ENCODE data around the gene NWD2. TPM values are rescaled to one million over a fixed set of nuclear protein-coding genes. Genes with fewer than 3 reads are reported as not detected.

NWD2 gene
- total RNA-seq, 1 experiment from 2014 or later, result not detected

DNA sequence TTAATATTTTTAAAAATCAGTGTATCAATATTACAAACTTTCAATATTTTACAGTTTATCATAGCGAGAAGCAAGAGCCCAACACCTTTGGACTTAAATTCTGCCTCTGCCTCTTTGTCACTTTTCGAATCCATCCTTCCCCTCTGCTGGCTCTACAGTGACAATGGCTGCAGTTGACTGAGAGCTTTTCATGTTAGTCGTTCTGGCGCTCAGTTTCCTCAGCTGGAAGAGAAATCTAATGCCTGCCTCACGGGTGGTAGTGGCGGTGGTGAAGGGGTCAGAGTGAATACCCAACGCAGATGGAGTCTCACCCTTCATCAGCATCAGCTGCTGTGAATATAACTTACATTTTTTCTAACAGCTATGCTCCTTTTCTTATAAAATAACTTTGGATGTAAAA is 144.8 kb downstream of the NWD2 start:
- H3K36me3 ChIP-seq (ENCODE audit: insufficient read depth, low read length, poor library complexity, severe bottlenecking), result no peaks in the 10 kb centered on the region
- H3K4me3 ChIP-seq (ENCODE audit: low read depth, low read length, poor library complexity, severe bottlenecking), result no peak overlapping the region
- H3K27me3 ChIP-seq (replicated peaks; ENCODE audit: insufficient read depth, low read depth, low read length, poor library complexity), result no peaks in the 10 kb centered on the region
- intact Hi-C loops (cut with micrococcal nuclease; ENCODE audit: unreplicated experiment), result loop anchor here (5.0 to 10.0 kb wide), 3 partner anchors 145 to 977 kb away; partner anchors contain the start of gene NWD2
- no peaks in the 10 kb centered on the region for H3K4me1 ChIP-seq (ENCODE audit: insufficient read depth, low read length, poor library complexity, severe bottlenecking)
- no peak overlapping the region for H3K27ac ChIP-seq (ENCODE audit: low read depth, low read length, poor library complexity, severe bottlenecking)
- no peaks in the 10 kb centered on the region for H3K9me3 ChIP-seq (ENCODE audit: low read depth, low read length, poor library complexity, severe bottlenecking)
- TF ChIP-seq, protein P1, sequence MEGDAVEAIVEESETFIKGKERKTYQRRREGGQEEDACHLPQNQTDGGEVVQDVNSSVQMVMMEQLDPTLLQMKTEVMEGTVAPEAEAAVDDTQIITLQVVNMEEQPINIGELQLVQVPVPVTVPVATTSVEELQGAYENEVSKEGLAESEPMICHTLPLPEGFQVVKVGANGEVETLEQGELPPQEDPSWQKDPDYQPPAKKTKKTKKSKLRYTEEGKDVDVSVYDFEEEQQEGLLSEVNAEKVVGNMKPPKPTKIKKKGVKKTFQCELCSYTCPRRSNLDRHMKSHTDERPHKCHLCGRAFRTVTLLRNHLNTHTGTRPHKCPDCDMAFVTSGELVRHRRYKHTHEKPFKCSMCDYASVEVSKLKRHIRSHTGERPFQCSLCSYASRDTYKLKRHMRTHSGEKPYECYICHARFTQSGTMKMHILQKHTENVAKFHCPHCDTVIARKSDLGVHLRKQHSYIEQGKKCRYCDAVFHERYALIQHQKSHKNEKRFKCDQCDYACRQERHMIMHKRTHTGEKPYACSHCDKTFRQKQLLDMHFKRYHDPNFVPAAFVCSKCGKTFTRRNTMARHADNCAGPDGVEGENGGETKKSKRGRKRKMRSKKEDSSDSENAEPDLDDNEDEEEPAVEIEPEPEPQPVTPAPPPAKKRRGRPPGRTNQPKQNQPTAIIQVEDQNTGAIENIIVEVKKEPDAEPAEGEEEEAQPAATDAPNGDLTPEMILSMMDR (conservative IDR thresholded peaks at IDR 0.05; ENCODE audit: low read depth, low read length), result no peak
- TF ChIP-seq EZH2 (IDR thresholded peaks at IDR 0.05; ENCODE audit: borderline replicate concordance, low read depth, low read length, poor library complexity, severe bottlenecking), result no peak
- CTCF ChIA-PET, result interaction anchor here (0.7 kb wide), 2 partner anchors 24 to 223 kb away, joined by 3 to 4 read pairs; no protein-coding TSS in a partner anchor
- BruUV-seq (replicated peaks), result no TSS peak
- DNase-seq (ENCODE audit: low spot score), result no peak
- POLR2A ChIA-PET (ENCODE audit: low non-redundant PET), result no interaction called here

DNA sequence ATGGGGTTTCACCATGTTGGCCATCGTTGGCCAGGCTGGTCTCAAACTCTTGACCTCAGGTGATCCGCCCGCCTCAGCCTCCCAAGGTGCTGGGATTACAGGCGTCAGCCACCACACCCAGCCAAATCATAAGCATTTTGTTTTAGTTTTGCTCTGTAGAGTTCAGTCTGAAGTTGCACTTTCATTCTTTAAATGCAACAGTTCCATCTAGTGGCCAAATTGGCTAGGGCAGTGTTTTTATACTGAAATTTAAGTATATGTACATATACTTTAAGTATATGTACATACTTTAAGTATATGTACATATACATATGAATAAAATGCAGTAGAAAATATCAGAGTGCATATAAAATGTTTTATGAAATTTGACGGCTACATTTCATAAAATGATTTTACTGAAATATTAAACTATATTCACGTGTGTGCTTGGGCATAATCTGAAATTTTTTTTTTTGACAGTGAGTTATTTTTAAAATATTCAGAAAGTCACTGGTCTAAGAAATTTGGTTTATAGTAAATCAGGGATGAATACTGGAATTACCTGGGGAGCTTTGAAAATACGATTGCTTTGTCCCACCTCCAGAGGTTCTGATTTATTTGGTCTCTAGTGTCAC is 145.5 kb downstream of the NWD2 start:
- H3K4me1 ChIP-seq (ENCODE audit: insufficient read depth, low read length, poor library complexity, severe bottlenecking), result no peaks in the 10 kb centered on the region
- no peaks in the 10 kb centered on the region for H3K9me3 ChIP-seq (ENCODE audit: low read depth, low read length, poor library complexity, severe bottlenecking)
- no peak overlapping the region for H3K27ac ChIP-seq (ENCODE audit: low read depth, low read length, poor library complexity, severe bottlenecking)
- no peaks in the 10 kb centered on the region for H3K27me3 ChIP-seq (replicated peaks; ENCODE audit: insufficient read depth, low read depth, low read length, poor library complexity)
- no peak overlapping the region for H3K4me3 ChIP-seq (ENCODE audit: low read depth, low read length, poor library complexity, severe bottlenecking)
- no TSS peak for BruUV-seq (replicated peaks)
- DNase-seq (ENCODE audit: low spot score), result peak; percentile 64
- TF ChIP-seq, protein P1 (conservative IDR thresholded peaks at IDR 0.05; ENCODE audit: low read depth, low read length), result peak; percentile 77
- no peak for TF ChIP-seq EZH2 (IDR thresholded peaks at IDR 0.05; ENCODE audit: borderline replicate concordance, low read depth, low read length, poor library complexity, severe bottlenecking)
- no peaks in the 10 kb centered on the region for H3K36me3 ChIP-seq (ENCODE audit: insufficient read depth, low read length, poor library complexity, severe bottlenecking)
- ChIA-PET CTCF (no interaction called here), POLR2A (ENCODE audit: low non-redundant PET) (no interaction called here)
- intact Hi-C loops (cut with micrococcal nuclease; ENCODE audit: unreplicated experiment), result loop anchor here (5.0 to 10.0 kb wide), 3 partner anchors 145 to 978 kb away; partner anchors contain the start of gene NWD2

DNA sequence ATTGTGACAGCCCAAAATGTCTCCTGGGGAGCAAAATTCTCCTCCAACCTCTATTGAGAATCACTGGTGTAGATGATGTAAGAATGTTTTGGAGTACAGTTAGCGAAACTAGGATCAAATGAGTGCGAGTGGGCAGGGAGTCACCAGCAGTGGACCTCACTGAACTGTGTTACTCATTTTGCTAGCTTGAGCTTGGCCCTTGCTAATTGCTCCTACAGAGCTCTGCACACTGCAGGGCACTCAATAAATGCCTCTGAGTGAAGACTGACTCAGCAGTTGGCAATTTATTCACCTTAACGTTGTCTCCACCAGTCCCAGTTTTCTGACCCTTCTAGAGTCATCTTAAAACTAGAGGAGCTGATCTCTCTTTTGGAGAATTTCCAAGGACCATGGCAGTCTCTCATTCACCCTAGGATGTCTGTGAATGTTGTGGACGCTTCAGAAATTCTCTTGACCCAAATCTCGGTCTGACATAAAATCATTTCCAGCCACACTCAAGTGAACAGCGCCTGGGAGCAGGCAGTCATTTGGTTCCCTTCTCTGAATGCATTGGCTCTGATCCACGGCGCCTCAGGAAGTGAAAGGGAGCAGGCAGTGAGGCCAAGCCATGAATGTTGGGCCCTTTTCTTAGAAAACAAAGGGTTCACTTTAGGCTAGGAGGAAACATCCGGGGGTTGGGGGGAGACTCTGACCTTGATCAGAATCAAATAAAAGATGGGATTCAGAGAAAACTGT is 148.1 kb downstream of the NWD2 start:
- H3K27ac ChIP-seq (ENCODE audit: low read depth, low read length, poor library complexity, severe bottlenecking), result no peak overlapping the region
- no peaks in the 10 kb centered on the region for H3K4me1 ChIP-seq (ENCODE audit: insufficient read depth, low read length, poor library complexity, severe bottlenecking)
- H3K27me3 ChIP-seq (replicated peaks; ENCODE audit: insufficient read depth, low read depth, low read length, poor library complexity), result no peaks in the 10 kb centered on the region
- no peak for DNase-seq (ENCODE audit: low spot score)
- no peaks in the 10 kb centered on the region for H3K36me3 ChIP-seq (ENCODE audit: insufficient read depth, low read length, poor library complexity, severe bottlenecking)
- POLR2A ChIA-PET (ENCODE audit: low non-redundant PET), result interaction anchor here (0.7 kb wide), 1 partner anchor 559 kb away, joined by 4 read pairs; no protein-coding TSS in a partner anchor
- intact Hi-C loops (cut with micrococcal nuclease; ENCODE audit: unreplicated experiment), result loop anchor here (2.0 kb wide), 1 partner anchor 1040 kb away; no protein-coding TSS in a partner anchor
- no peak overlapping the region for H3K4me3 ChIP-seq (ENCODE audit: low read depth, low read length, poor library complexity, severe bottlenecking)
- no peaks in the 10 kb centered on the region for H3K9me3 ChIP-seq (ENCODE audit: low read depth, low read length, poor library complexity, severe bottlenecking)
- CTCF ChIA-PET, result no interaction called here
- no TSS peak for BruUV-seq (replicated peaks)
- TF ChIP-seq EZH2 (IDR thresholded peaks at IDR 0.05; ENCODE audit: borderline replicate concordance, low read depth, low read length, poor library complexity, severe bottlenecking), result no peak
- TF ChIP-seq, protein P1 (conservative IDR thresholded peaks at IDR 0.05; ENCODE audit: low read depth, low read length), result no peak
